ENCODE measurements around the gene METTL8. TPM values are rescaled to one million over a fixed set of nuclear protein-coding genes. Genes with fewer than 3 reads are reported as not detected.
"Not testable (repeated sequence)": the region's sequence is repeated elsewhere in the genome, so short reads cannot be mapped to it uniquely, and the experiment has no call there.

METTL8 gene
- total and polyA plus RNA-seq, 7 donors: 3.0 to 15.5 (median 10.8) TPM

DNA sequence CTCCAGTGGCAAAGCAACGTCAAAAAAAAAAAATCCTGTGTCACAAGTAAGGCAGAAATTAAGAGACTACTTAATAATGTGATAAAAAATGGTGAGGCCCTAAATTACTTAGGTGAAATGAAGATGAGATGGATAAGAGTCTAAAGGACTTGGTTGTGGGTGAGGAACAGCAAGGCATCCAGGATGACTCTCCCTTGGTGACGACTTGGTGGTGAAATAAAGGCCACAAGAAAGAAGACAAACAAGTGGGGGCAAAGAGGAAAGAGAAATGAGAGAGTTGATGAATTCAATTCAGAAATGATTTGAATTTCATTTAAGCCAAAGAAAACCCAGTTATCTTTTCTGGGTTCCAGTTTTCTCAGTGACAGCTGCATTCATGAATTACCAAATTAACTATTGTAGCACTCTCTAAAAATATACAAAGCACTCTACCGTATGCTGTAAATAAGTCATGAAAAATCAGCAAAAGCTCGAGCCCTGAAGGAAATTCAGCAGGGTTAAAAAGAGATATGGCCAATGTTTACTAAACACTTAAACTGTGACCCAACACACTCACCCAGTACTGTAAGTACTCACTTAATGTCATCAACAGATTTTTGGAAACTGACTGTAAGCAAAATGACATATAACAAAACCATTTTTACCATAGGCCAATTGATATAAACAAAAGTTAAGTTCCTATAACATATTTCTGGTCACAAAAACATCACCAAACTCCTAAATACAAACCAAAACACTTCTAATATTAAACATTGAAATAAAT, 1.4 kb downstream of the METTL8 start:
- Histone ChIP-seq H3K4me1 (peaks cover 13% of the 10 kb centered on the region), H3K4me3 (no peak overlapping the region), H3K27me3 (ENCODE audit: insufficient read depth in 3 of 3, low read length in 2 of 3) (no peaks in the 10 kb centered on the region), H3K9me3 (no peaks in the 10 kb centered on the region), H3K27ac (no peak overlapping the region), H3K36me3 (ENCODE audit: insufficient read depth in 1 of 2, low read depth in 1 of 2) (peaks cover 0 to 18% of the 10 kb centered on the region in 2 donors)
- ATAC-seq: no peak
- intact Hi-C loops (cut with DNase I): loop anchor here (5.0 kb wide), 2 partner anchors 270 to 460 kb away; partner anchors contain the start of gene TLK1 (in 2 of the 2)
- no peak for DNase-seq
- WGBS, 3 donors: 55 to 57% (median 56%) methylated on average over 4 of the region's 4 CpGs
- TF ChIP-seq, protein P1, sequence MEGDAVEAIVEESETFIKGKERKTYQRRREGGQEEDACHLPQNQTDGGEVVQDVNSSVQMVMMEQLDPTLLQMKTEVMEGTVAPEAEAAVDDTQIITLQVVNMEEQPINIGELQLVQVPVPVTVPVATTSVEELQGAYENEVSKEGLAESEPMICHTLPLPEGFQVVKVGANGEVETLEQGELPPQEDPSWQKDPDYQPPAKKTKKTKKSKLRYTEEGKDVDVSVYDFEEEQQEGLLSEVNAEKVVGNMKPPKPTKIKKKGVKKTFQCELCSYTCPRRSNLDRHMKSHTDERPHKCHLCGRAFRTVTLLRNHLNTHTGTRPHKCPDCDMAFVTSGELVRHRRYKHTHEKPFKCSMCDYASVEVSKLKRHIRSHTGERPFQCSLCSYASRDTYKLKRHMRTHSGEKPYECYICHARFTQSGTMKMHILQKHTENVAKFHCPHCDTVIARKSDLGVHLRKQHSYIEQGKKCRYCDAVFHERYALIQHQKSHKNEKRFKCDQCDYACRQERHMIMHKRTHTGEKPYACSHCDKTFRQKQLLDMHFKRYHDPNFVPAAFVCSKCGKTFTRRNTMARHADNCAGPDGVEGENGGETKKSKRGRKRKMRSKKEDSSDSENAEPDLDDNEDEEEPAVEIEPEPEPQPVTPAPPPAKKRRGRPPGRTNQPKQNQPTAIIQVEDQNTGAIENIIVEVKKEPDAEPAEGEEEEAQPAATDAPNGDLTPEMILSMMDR (IDR thresholded peaks at IDR 0.05): no peak

DNA sequence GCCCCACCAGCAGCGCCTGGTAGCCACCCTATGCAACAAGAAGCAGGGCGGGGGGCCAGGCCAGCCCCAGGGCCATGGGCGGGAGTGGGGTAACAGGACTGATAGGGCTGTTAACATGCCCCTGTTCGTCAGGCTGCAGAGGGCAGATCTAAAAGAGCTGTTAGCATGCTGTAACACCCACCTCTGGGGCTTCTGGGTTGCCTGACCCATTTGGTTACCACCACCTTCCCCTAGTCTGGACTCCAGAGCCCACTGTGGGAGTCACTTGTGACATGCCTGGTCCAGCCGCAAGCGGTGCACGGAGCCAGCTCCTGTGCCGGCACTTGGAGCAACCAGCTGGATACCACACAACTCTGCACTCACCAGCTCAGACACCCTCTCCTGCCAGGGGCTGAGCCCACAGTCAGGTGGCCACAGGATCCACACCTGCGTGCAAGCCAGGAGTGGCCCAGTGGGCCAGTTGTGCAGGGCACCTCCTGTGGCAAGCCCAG, 2.1 kb downstream of the METTL8 start:
- H3K27ac ChIP-seq: no peak overlapping the region
- ATAC-seq: no peak
- no peak for DNase-seq
- 96 to 98% (median 96%) methylated on average over 9 of the region's 9 CpGs for WGBS, 3 donors
- H3K4me1 ChIP-seq: peaks cover 13% of the 10 kb centered on the region
- H3K4me3 ChIP-seq: no peak overlapping the region
- H3K27me3 ChIP-seq (ENCODE audit: insufficient read depth in 3 of 3, low read length in 2 of 3): no peaks in the 10 kb centered on the region
- H3K9me3 ChIP-seq: no peaks in the 10 kb centered on the region
- TF ChIP-seq, protein P1 (IDR thresholded peaks at IDR 0.05): no peak
- intact Hi-C loops (cut with DNase I): loop anchor here (5.0 kb wide), 2 partner anchors 269 to 459 kb away; partner anchors contain the start of gene TLK1 (in 2 of the 2)
- H3K36me3 ChIP-seq (ENCODE audit: insufficient read depth in 1 of 2, low read depth in 1 of 2): peaks cover 0 to 11% of the 10 kb centered on the region in 2 donors

DNA sequence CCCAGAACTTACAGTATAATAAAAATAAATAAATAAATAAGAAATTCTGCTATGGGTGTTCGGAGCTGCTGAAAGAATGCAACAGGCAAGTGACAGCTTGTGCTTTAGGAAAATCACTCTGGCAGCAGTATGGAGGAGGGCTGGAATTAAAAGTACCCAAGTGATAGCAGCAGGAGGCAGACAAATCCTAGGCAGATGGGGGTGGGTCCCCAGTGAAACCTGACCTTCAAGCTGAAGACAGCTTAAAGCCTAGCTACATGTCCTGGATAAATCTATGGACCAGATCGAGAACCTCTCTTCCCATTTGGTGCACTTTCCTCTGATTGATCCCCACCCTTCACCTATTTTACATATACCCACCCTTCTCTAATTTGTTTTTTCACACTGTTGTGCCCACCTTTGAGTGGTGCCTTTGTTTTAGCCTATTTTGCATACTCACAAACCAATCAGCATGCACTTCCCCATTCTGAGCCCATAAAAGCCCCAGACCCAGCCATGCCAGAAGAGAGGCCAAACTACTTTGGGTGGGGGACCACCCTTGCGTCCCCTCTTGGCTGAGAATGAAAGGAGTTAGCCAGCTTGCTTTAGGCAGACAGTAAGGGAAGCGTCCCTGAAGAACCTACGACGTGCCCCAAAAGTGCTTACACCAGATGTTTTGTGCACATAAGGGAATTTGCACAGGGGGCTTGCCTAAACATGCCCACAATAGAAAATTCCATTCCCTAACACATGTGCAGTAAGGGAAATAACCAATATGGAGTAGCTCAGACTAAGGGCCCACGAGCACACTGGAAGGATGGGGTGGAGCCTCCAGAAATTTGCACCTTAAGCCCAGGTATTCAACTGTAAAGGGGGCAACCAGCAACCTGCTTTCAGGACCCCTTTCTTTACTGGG, 3.0 kb downstream of the METTL8 start:
- Histone ChIP-seq H3K27me3 (ENCODE audit: insufficient read depth in 3 of 3, low read length in 2 of 3) (no peaks in the 10 kb centered on the region), H3K36me3 (ENCODE audit: insufficient read depth in 1 of 2, low read depth in 1 of 2) (peaks cover 0 to 2% of the 10 kb centered on the region in 2 donors), H3K4me3 (no peak overlapping the region), H3K27ac (no peak overlapping the region), H3K9me3 (no peaks in the 10 kb centered on the region), H3K4me1 (peaks cover 13% of the 10 kb centered on the region)
- ATAC-seq (no peak), DNase-seq (no peak)
- WGBS, 3 donors: 95 to 96% (median 96%) methylated on average over 7 of the region's 7 CpGs
- intact Hi-C loops (cut with DNase I): loop anchor here (5.0 kb wide), 2 partner anchors 268 to 458 kb away; partner anchors contain the start of gene TLK1 (in 2 of the 2)
- TF ChIP-seq, protein P1 (IDR thresholded peaks at IDR 0.05): no peak

DNA sequence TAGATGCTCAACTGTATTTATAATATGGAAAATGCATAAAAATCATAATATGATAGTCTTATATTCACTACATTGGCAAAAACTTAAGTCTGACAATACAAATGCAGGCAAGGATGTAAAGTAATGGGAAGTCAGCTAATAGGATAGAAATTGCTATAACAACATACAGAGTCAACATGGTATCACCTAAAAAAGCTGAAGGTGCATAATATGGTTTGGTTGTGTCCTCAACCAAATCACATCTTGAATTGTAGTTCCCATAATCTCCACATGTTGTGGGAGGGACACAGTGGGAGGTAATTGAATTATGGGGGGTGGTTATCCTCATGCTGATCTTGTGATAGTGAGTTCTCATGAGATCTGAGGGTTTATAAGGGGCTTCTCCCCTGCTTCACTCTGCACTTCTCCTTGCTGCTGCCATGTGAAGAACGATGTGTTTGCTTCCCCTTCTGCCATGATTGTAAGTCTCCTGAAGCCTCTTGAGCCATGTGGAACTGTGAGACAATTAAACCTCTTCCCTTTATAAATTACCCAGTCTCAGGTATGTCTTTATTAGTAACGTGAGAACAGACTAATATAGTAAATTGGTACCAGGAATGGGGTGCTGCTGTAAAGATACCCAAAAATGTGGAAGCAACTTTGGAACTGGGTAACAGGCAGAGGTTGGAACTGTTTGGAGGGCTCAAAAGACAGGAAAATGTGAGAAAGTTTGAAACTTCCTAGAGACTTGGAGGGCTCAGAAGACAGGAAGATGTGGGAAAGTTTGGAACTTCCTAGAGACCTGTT, 10.9 kb downstream of the METTL8 start:
- intact Hi-C loops (cut with DNase I); H3K4me3 ChIP-seq; H3K27me3 ChIP-seq (ENCODE audit: insufficient read depth in 3 of 3, low read length in 2 of 3); H3K36me3 ChIP-seq (ENCODE audit: insufficient read depth in 1 of 2, low read depth in 1 of 2); ATAC-seq; DNase-seq; H3K4me1 ChIP-seq; H3K9me3 ChIP-seq; H3K27ac ChIP-seq: not testable (repeated sequence)
- WGBS, 3 donors: 86 to 97% (median 96%) methylated on average over 2 of the region's 2 CpGs

Data from psoas muscle (tissue), 8 donors.